Astrocyte (in vitro differentiated cells and primary cell): Measurements from ENCODE around the gene KIF26B. TPM values are rescaled to one million over a fixed set of nuclear protein-coding genes. Genes with fewer than 3 reads are reported as not detected.

ENCODE experiments used
- DNase-seq: peaks from one replicate; pipeline ENCODE4 v3.0.0-alpha.2; 2010; ENCODE audit warnings: low read depth
- FAIRE-seq: peaks from 2 replicates; lab custom pipeline; 2011; peaks lifted over from hg19 to GRCh38; lab: Jason Lieb, UNC
- H2AFZ ChIP-seq: 2 replicates; pipeline ENCODE4 v1.6.0; 2012; ENCODE audit warnings: low read depth, low read length, inconsistent platforms
- H3K27ac ChIP-seq: 2 replicates; pipeline ENCODE4 v1.5.1; 2011; ENCODE audit warnings: low read depth, low read length, inconsistent platforms
- H3K27me3 ChIP-seq: 2 replicates; pipeline ENCODE4 v1.6.0; 2011; ENCODE audit warnings: low read length, inconsistent platforms; ENCODE audit not compliant: insufficient read depth
- H3K36me3 ChIP-seq: 2 replicates; pipeline ENCODE4 v1.5.1; 2011; ENCODE audit warnings: low read length, inconsistent platforms; ENCODE audit not compliant: insufficient read depth
- H3K4me1 ChIP-seq: 2 replicates; pipeline ENCODE4 v1.5.1; 2011; ENCODE audit warnings: low read length, inconsistent platforms; ENCODE audit not compliant: insufficient read depth
- H3K4me2 ChIP-seq: 2 replicates; pipeline ENCODE4 v1.6.0; 2012; ENCODE audit warnings: low read length, inconsistent platforms
- H3K4me3 ChIP-seq: 2 replicates; pipeline ENCODE4 v1.5.1; 2011; ENCODE audit warnings: low read depth, mild to moderate bottlenecking, low read length, inconsistent platforms; ENCODE audit not compliant: insufficient read depth
- H3K79me2 ChIP-seq: 2 replicates; pipeline ENCODE4 v1.6.0; 2012; ENCODE audit warnings: mild to moderate bottlenecking, low read length, inconsistent platforms; ENCODE audit not compliant: insufficient read depth
- H3K9ac ChIP-seq: 2 replicates; pipeline ENCODE4 v1.6.0; 2012; ENCODE audit warnings: mild to moderate bottlenecking, low read length, inconsistent platforms
- H3K9me3 ChIP-seq: 2 replicates; pipeline ENCODE4 v1.5.1; 2012; ENCODE audit warnings: low read depth, mild to moderate bottlenecking, low read length, inconsistent platforms; ENCODE audit not compliant: insufficient read depth
- H4K20me1 ChIP-seq: 2 replicates; pipeline ENCODE4 v1.6.0; 2012; ENCODE audit warnings: low read length, inconsistent platforms; ENCODE audit not compliant: insufficient read depth
- H3K27ac Mint-ChIP-seq: one replicate; pipeline ENCODE4 v1.8.0; 2021; ENCODE audit warnings: mild to moderate bottlenecking, mixed read lengths; ENCODE audit not compliant: unreplicated experiment
- H3K27me3 Mint-ChIP-seq: one replicate; pipeline ENCODE4 v1.8.0; 2021; ENCODE audit warnings: low read depth, mixed read lengths; ENCODE audit not compliant: unreplicated experiment
- H3K36me3 Mint-ChIP-seq: one replicate; pipeline ENCODE4 v1.8.0; 2021; ENCODE audit warnings: low read depth, mixed read lengths; ENCODE audit not compliant: unreplicated experiment
- H3K4me1 Mint-ChIP-seq: one replicate; pipeline ENCODE4 v1.8.0; 2021; ENCODE audit warnings: low read depth, mixed read lengths; ENCODE audit not compliant: unreplicated experiment
- H3K4me3 Mint-ChIP-seq: one replicate; pipeline ENCODE4 v1.8.0; 2021; ENCODE audit warnings: mild to moderate bottlenecking, moderate library complexity, mixed read lengths; ENCODE audit not compliant: unreplicated experiment
- H3K9me3 Mint-ChIP-seq: one replicate; pipeline ENCODE4 v1.8.0; 2021; ENCODE audit warnings: mild to moderate bottlenecking, mixed read lengths; ENCODE audit not compliant: unreplicated experiment
- CTCF ChIP-seq: IDR thresholded peaks from 2 replicates; pipeline ENCODE4 v1.5.1; 2011; ENCODE audit warnings: low read depth, mild to moderate bottlenecking, inconsistent platforms, low read length, moderate library complexity; ENCODE audit not compliant: insufficient read depth
- EZH2 ChIP-seq: IDR thresholded peaks from 2 replicates; pipeline ENCODE4 v1.6.1; 2012; ENCODE audit warnings: mild to moderate bottlenecking, low read length, inconsistent platforms; ENCODE audit not compliant: insufficient read depth
- total RNA-seq: library from RNA; stranded (reverse); gene quantifications from 2 replicates; pipeline ENCODE4 v1.2.1, GENCODE V29; 2021

The KIF26B gene
- total RNA-seq, 1 donor from 2014 or later: 6.8 TPM

GRCh38 chr1:245431706-245432105 is 276.9 kb downstream of the KIF26B start:
- H3K4me3 Mint-ChIP-seq: no peak overlapping the region
- Histone ChIP-seq H3K27me3 (no peaks in the 10 kb centered on the region), H3K27ac (no peak overlapping the region), H2AFZ (no peak overlapping the region), H4K20me1 (no peaks in the 10 kb centered on the region), H3K9ac (no peak overlapping the region), H3K4me3 (no peak overlapping the region), H3K4me2 (no peak overlapping the region), H3K9me3 (no peaks in the 10 kb centered on the region), H3K4me1 (no peaks in the 10 kb centered on the region), H3K79me2 (no peaks in the 10 kb centered on the region), H3K36me3 (no peaks in the 10 kb centered on the region)
- no peak overlapping the region for H3K27ac Mint-ChIP-seq
- TF ChIP-seq EZH2 (no peak), CTCF (no peak)
- FAIRE-seq (no peak), DNase-seq (no peak)
- peaks cover 6% of the 10 kb centered on the region for H3K9me3 Mint-ChIP-seq
- H3K36me3 Mint-ChIP-seq: peaks cover 10% of the 10 kb centered on the region
- no peaks in the 10 kb centered on the region for H3K27me3 Mint-ChIP-seq
- no peaks in the 10 kb centered on the region for H3K4me1 Mint-ChIP-seq

- Histone ChIP-seq H3K36me3 (no peaks in the 10 kb centered on the region), H3K9me3 (no peaks in the 10 kb centered on the region), H3K27me3 (no peaks in the 10 kb centered on the region), H3K27ac (no peak overlapping the region), H3K4me3 (no peak overlapping the region), H4K20me1 (no peaks in the 10 kb centered on the region), H3K4me1 (no peaks in the 10 kb centered on the region), H2AFZ (no peak overlapping the region), H3K79me2 (no peaks in the 10 kb centered on the region), H3K9ac (no peak overlapping the region), H3K4me2 (no peak overlapping the region)
- TF ChIP-seq CTCF (no peak), EZH2 (no peak)
- no peak overlapping the region for H3K4me3 Mint-ChIP-seq
- no peaks in the 10 kb centered on the region for H3K27me3 Mint-ChIP-seq
- no peak for FAIRE-seq
- no peaks in the 10 kb centered on the region for H3K4me1 Mint-ChIP-seq
- H3K27ac Mint-ChIP-seq: no peak overlapping the region
- H3K36me3 Mint-ChIP-seq: peaks cover 10% of the 10 kb centered on the region
- no peak for DNase-seq
- peaks cover 7% of the 10 kb centered on the region for H3K9me3 Mint-ChIP-seq
These were observed 277.6 kb downstream of the KIF26B start for GRCh38 chr1:245432228-245432875.

GRCh38 chr1:245433561-245433960 is 278.8 kb downstream of the KIF26B start:
- no peak overlapping the region for H3K4me3 Mint-ChIP-seq
- no peak overlapping the region for H3K4me2 ChIP-seq
- no peak overlapping the region for H3K9ac ChIP-seq
- H3K27me3 Mint-ChIP-seq: no peaks in the 10 kb centered on the region
- no peaks in the 10 kb centered on the region for H3K4me1 ChIP-seq
- DNase-seq (no peak), FAIRE-seq (no peak)
- no peaks in the 10 kb centered on the region for H4K20me1 ChIP-seq
- H3K79me2 ChIP-seq: no peaks in the 10 kb centered on the region
- H3K36me3 ChIP-seq: no peaks in the 10 kb centered on the region
- H3K27me3 ChIP-seq: no peaks in the 10 kb centered on the region
- H3K27ac ChIP-seq: no peak overlapping the region
- H3K27ac Mint-ChIP-seq: no peak overlapping the region
- H2AFZ ChIP-seq: no peak overlapping the region
- TF ChIP-seq CTCF (no peak), EZH2 (no peak)
- no peaks in the 10 kb centered on the region for H3K9me3 ChIP-seq
- H3K9me3 Mint-ChIP-seq: peaks cover 9% of the 10 kb centered on the region
- H3K4me3 ChIP-seq: no peak overlapping the region
- H3K36me3 Mint-ChIP-seq: peaks cover 8% of the 10 kb centered on the region
- H3K4me1 Mint-ChIP-seq: no peaks in the 10 kb centered on the region
